Measurements from ENCODE around the gene CRISP2. TPM values are rescaled to one million over a fixed set of nuclear protein-coding genes. Genes with fewer than 3 reads are reported as not detected.

CRISP2 gene
- total and polyA plus RNA-seq, 2 of the 13 experiments (the other 11 are each of a cell fraction or from before 2014, with no cell fraction given), result not detected

DNA sequence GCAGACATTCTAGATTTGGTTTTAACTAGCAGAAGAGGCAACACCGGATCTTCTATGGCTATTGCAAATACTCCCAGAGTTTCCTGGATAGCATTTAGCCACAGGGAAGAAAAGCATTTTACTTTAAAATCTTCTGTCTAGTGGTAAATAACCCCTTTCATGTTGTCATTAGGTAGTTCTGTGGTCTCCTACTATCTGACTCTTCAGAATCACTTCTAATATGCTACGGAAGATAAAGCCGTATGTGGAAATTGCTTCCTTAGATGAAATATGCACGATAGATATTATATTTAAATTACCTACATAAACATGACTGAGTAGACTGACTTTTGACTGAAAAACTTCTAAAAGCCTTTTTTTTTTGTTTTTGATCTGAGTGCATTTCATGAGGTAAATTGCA, 30.1 kb upstream of the CRISP2 start:
- WGBS (ENCODE audit: low lambda C conversion rate), result 53% methylated on average over 4 of the region's 4 CpGs
- no peaks in the 10 kb centered on the region for H3K4me1 ChIP-seq (ENCODE audit: insufficient read depth, low read length)
- no peaks in the 10 kb centered on the region for H3K79me2 ChIP-seq (ENCODE audit: insufficient read depth, low read length)
- ChIA-PET CTCF (ENCODE audit: low intra/inter-chr PET ratio, low total read pairs) (no interaction called here), POLR2A (no interaction called here)
- no peak for ATAC-seq
- intact Hi-C loops (cut with micrococcal nuclease; ENCODE audit: unreplicated experiment) (no loop called here), in situ Hi-C loops (cut with HindIII; ENCODE audit: extremely low pct_ligation_motif_present, low pct_unique_long_range_greater_than_20kb) (no loop called here)
- no peaks in the 10 kb centered on the region for H3K27me3 ChIP-seq (ENCODE audit: control insufficient read depth in 1 of 2, insufficient read depth in 2 of 2, low read length in 2 of 2)
- no peak overlapping the region for H3K9ac ChIP-seq (ENCODE audit: insufficient read depth, low read depth, low read length)
- DNase-seq (ENCODE audit: low spot score), result no peak
- TF ChIP-seq ZNF496 (CRISPR knock-in tag; IDR thresholded peaks at IDR 0.05; ENCODE audit: insufficient replicate concordance) (no peak), ZNF180 (CRISPR knock-in tag; IDR thresholded peaks at IDR 0.05; ENCODE audit: borderline replicate concordance, low read depth) (no peak), ZNF737 (CRISPR knock-in tag; IDR thresholded peaks at IDR 0.05; ENCODE audit: borderline replicate concordance) (no peak), ZBTB8A (CRISPR knock-in tag; IDR thresholded peaks at IDR 0.05; ENCODE audit: borderline replicate concordance, low read depth) (no peak), ZNF432 (CRISPR knock-in tag; IDR thresholded peaks at IDR 0.05; ENCODE audit: borderline replicate concordance) (no peak), ZNF530 (CRISPR knock-in tag; IDR thresholded peaks at IDR 0.05; ENCODE audit: low read depth) (no peak), SMAD9 (CRISPR knock-in tag; IDR thresholded peaks at IDR 0.05) (no peak), NCOA5 (CRISPR knock-in tag; IDR thresholded peaks at IDR 0.05) (no peak), SAP130 (CRISPR knock-in tag; IDR thresholded peaks at IDR 0.05; ENCODE audit: low read depth) (no peak), ZNF136 (CRISPR knock-in tag; IDR thresholded peaks at IDR 0.05; ENCODE audit: low read depth) (no peak), ZIK1 (CRISPR knock-in tag; IDR thresholded peaks at IDR 0.05; ENCODE audit: borderline replicate concordance, low read depth) (no peak), ZSCAN29 (CRISPR knock-in tag; conservative IDR thresholded peaks at IDR 0.05) (no peak), IRX3 (CRISPR knock-in tag; IDR thresholded peaks at IDR 0.05; ENCODE audit: borderline replicate concordance, low read depth) (no peak)
- TF ChIP-seq, protein P1, sequence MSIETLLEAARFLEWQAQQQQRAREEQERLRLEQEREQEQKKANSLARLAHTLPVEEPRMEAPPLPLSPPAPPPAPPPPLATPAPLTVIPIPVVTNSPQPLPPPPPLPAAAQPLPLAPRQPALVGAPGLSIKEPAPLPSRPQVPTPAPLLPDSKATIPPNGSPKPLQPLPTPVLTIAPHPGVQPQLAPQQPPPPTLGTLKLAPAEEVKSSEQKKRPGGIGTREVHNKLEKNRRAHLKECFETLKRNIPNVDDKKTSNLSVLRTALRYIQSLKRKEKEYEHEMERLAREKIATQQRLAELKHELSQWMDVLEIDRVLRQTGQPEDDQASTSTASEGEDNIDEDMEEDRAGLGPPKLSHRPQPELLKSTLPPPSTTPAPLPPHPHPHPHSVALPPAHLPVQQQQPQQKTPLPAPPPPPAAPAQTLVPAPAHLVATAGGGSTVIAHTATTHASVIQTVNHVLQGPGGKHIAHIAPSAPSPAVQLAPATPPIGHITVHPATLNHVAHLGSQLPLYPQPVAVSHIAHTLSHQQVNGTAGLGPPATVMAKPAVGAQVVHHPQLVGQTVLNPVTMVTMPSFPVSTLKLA (IDR thresholded peaks at IDR 0.05), result no peak
- TF ChIP-seq, protein P2, sequence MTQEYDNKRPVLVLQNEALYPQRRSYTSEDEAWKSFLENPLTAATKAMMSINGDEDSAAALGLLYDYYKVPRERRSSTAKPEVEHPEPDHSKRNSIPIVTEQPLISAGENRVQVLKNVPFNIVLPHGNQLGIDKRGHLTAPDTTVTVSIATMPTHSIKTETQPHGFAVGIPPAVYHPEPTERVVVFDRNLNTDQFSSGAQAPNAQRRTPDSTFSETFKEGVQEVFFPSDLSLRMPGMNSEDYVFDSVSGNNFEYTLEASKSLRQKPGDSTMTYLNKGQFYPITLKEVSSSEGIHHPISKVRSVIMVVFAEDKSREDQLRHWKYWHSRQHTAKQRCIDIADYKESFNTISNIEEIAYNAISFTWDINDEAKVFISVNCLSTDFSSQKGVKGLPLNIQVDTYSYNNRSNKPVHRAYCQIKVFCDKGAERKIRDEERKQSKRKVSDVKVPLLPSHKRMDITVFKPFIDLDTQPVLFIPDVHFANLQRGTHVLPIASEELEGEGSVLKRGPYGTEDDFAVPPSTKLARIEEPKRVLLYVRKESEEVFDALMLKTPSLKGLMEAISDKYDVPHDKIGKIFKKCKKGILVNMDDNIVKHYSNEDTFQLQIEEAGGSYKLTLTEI (CRISPR knock-in tag; conservative IDR thresholded peaks at IDR 0.05), result no peak
- H3K4me2 ChIP-seq (ENCODE audit: low read depth, low read length), result no peak overlapping the region
- H3K9me3 ChIP-seq (ENCODE audit: low read length), result no peaks in the 10 kb centered on the region
- no peak for FAIRE-seq
- no peaks in the 10 kb centered on the region for H4K20me1 ChIP-seq (ENCODE audit: insufficient read depth, low read length)
- no peaks in the 10 kb centered on the region for H3K36me3 ChIP-seq (replicated peaks in 1 of 2; ENCODE audit: control insufficient read depth in 1 of 2, insufficient read depth in 2 of 2, low read length in 2 of 2)
- H3K27ac ChIP-seq (ENCODE audit: extremely low read length, insufficient read depth, low read length), result no peak overlapping the region
- H3K4me3 ChIP-seq (replicated peaks in 1 of 3; ENCODE audit: insufficient read depth in 1 of 3, low read depth in 2 of 3, low read length in 3 of 3), result no peak overlapping the region
- no TSS peak for BruUV-seq (replicated peaks)
- H2AFZ ChIP-seq (ENCODE audit: low read length), result no peak overlapping the region
